Esophagus (tissue), 2 donors: Measurements from ENCODE around the gene PHF21A. TPM values are rescaled to one million over a fixed set of nuclear protein-coding genes. Genes with fewer than 3 reads are reported as not detected.

Experiments used
- H3K27ac ChIP-seq, 2 donors: one replicate each; pipeline ENCODE4 v1.5.1; 2013; ENCODE audit warnings: low read depth in 2 of 2, mild to moderate bottlenecking in 2 of 2, inconsistent platforms in 1 of 2, low read length in 1 of 2, moderate library complexity in 1 of 2
- H3K27me3 ChIP-seq, 2 donors: one replicate each; pipeline ENCODE4 v1.6.1; 2013; ENCODE audit warnings: low read length in 2 of 2, control low read depth in 1 of 2, mild to moderate bottlenecking in 1 of 2; ENCODE audit not compliant: insufficient read depth in 2 of 2, control insufficient read depth in 1 of 2
- H3K36me3 ChIP-seq, 2 donors: one replicate each; pipeline ENCODE4 v1.6.1; 2013; ENCODE audit warnings: low read length in 1 of 2; ENCODE audit not compliant: control insufficient read depth in 2 of 2, insufficient read depth in 2 of 2
- H3K4me1 ChIP-seq, 2 donors: one replicate each; pipeline ENCODE4 v1.6.1; 2013; ENCODE audit warnings: low read length in 1 of 2; ENCODE audit not compliant: control insufficient read depth in 2 of 2, insufficient read depth in 2 of 2
- H3K4me3 ChIP-seq, 2 donors: one replicate each; pipeline ENCODE4 v1.5.1; 2013; ENCODE audit warnings: low read length in 2 of 2, mild to moderate bottlenecking in 2 of 2, low read depth in 1 of 2, moderate library complexity in 1 of 2
- H3K9me3 ChIP-seq, 2 donors: one replicate each; pipeline ENCODE4 v1.6.1; 2013; ENCODE audit warnings: mild to moderate bottlenecking in 2 of 2, low read depth in 1 of 2, low read length in 1 of 2, moderate library complexity in 1 of 2; ENCODE audit not compliant: control insufficient read depth in 2 of 2, insufficient read depth in 1 of 2
- WGBS, 2 donors: extraction: QIAGEN DNeasy Blood & Tissue Kit; methylation state at CpG; one replicate each; pipeline ENCODE4 v1.1.7; 2013; 5-methylcytosine and 5-hydroxymethylcytosine counted together
- polyA plus RNA-seq, 2 donors: library from polyadenylated mRNA; stranded (reverse); fragments of 200-250 nt; gene quantifications; one replicate each; pipeline ENCODE4 v1.2.3, GENCODE V29; 2013
- donor health status: healthy with polysubstance abuse.
- donor health status: Bipolar disorder and iron deficiency.

The PHF21A gene
- polyA plus RNA-seq, 2 donors, result 8.8 to 14.0 TPM

DNA sequence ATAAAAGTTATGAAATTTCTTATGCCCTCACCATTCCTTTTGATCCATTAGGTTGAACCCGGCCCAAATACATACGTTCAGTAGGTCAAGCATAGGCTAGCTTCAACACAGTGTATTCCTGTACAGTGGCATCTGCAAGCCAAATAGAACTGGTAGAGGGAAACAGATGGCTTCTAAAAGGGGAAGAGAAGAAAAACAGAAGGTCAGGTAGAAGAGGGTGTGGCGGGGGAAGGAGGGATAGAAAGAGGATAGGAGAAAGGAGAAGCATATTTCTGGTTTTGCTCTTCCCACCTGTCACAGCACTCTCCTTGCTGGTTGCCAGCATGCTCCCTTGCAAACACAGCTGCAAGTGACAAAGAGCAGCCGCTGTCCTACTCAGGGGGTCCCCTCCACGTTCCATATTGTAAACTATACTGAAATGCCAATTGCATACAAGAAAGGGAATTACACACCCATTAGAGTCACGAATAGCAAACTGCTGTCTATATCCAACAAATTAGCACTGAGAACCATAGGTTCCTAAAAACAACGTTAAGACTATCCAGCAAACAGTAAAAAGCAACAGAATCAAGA, 71.8 kb downstream of the PHF21A start:
- peaks cover 0 to 2% of the 10 kb centered on the region in 2 donors for H3K36me3 ChIP-seq
- H3K27me3 ChIP-seq, result no peaks in the 10 kb centered on the region
- H3K4me1 ChIP-seq, result peaks cover 0 to 4% of the 10 kb centered on the region in 2 donors
- no peak overlapping the region for H3K4me3 ChIP-seq
- H3K9me3 ChIP-seq, result no peaks in the 10 kb centered on the region
- peak overlapping the region in 1 of 2 donors; percentile 56 for H3K27ac ChIP-seq
- WGBS, 2 donors, result 63 to 78% methylated on average over 7 of the region's 7 CpGs

DNA sequence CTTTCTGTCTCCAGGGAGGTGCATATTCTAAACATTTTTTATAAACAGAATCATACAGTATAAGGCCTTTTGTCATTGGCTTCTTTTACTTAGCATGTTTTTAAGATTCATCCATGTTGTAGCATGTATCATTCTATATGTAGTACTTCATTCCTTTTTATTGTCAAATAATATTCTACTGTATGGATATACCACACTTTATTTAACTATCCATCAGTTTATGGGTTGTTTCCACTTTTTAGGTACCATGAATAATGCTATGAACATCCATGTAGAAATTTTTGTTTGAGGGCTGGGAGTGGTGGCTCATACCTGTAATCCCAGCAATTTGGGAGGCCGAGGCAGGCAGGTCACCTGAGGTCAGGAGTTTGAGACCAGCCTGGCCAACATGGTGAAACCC, 73.1 kb downstream of the PHF21A start:
- no peaks in the 10 kb centered on the region for H3K9me3 ChIP-seq
- H3K36me3 ChIP-seq, result peaks cover 0 to 2% of the 10 kb centered on the region in 2 donors
- no peak overlapping the region for H3K4me3 ChIP-seq
- peaks cover 0 to 4% of the 10 kb centered on the region in 2 donors for H3K4me1 ChIP-seq
- H3K27me3 ChIP-seq, result no peaks in the 10 kb centered on the region
- peak overlapping the region; percentile 31 to 33 for H3K27ac ChIP-seq
- 87 to 91% methylated on average over 1 of the region's 1 CpG for WGBS, 2 donors

DNA sequence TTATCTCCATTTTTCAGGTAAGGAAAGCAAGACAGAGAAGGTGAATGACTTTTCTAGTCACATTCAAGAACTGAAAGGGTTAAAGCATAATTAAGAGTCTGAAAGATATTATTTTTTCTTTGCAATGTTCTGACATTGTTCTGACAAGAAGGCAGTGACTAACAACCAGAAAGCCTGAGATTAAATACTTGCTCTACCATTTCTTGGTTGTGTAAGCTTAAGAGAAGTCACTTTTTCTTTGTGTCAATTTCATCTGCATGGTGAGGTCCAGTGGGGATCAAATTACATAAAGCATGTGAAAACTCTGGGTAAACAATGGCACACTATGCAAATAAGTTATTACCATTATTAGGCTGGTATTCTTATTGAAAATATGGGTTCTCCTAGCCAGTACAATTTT, 73.7 kb downstream of the PHF21A start:
- Histone ChIP-seq H3K9me3 (no peaks in the 10 kb centered on the region), H3K27ac (no peak overlapping the region), H3K36me3 (no peaks in the 10 kb centered on the region), H3K27me3 (no peaks in the 10 kb centered on the region), H3K4me3 (no peak overlapping the region), H3K4me1 (peaks cover 0 to 4% of the 10 kb centered on the region in 2 donors)

GRCh38 chr11:46045811-46046210, 75.4 kb downstream of the PHF21A start:
- Histone ChIP-seq H3K27me3 (no peaks in the 10 kb centered on the region), H3K27ac (no peak overlapping the region), H3K9me3 (no peaks in the 10 kb centered on the region), H3K4me1 (peaks cover 0 to 4% of the 10 kb centered on the region in 2 donors), H3K4me3 (no peak overlapping the region), H3K36me3 (no peaks in the 10 kb centered on the region)
- WGBS, 2 donors, result 92 to 96% methylated on average over 1 of the region's 1 CpG

DNA sequence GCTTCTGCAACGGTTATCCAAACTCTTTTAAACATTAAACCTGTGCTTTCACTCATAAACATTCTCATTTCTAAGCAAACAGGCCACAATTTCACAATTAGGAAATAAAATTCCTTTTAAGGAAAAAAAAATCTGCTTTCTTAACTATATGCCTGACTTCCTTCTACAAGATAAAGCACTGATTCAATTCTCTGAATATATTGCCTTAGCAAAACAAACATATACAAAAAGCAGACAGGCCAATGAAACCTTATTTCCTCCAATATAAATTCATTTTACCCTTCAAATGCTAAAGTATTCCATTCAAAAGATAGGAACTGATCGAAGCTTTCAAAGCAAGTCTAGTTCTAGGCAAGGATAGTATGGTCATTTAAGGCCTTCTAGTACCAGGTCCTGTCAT, 76.7 kb downstream of the PHF21A start:
- Histone ChIP-seq H3K9me3 (no peaks in the 10 kb centered on the region), H3K27me3 (no peaks in the 10 kb centered on the region), H3K4me1 (peaks cover 0 to 2% of the 10 kb centered on the region in 2 donors), H3K4me3 (no peak overlapping the region), H3K36me3 (no peaks in the 10 kb centered on the region), H3K27ac (no peak overlapping the region)
- WGBS, 2 donors, result 90 to 93% methylated on average over 2 of the region's 2 CpGs

DNA sequence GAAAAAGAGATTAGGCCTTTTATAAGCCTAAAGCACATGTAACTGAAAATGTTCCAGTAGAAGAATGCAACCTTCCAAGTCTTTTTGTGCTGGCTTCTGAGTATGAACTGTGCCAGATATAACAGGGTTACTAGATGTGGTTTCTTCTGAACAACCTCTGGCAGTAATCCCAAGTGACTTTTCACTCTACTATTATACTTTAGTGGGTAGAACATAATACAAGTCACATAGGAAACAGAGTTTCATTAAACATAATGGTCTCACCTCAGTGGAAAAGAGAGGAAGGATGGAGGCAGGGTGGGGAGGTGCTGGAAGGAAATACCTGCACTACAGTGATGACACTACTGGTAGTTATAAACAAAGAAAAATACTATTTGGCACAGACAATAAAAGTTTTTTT, 81.3 kb downstream of the PHF21A start:
- Histone ChIP-seq H3K36me3 (no peaks in the 10 kb centered on the region), H3K27ac (no peak overlapping the region)

DNA sequence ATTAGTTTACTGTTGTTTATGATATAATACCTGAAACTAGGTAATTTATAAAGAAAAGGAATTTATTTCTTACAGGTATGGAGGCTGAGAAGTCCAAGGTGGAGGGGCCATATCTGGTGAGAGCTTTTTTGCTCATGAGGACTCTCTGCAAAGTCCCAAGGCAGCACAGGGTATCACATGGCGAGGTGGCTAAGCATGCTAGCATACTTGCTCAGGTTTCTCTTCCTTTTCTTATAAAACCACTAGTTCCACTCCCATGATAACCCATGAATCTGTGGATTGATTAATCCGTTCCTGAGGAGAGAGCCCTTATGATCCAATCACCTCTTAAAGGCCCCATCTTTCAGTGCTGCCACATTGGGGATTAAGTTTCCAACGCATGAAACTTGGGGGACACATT, 82.7 kb downstream of the PHF21A start:
- H3K4me1 ChIP-seq, result no peaks in the 10 kb centered on the region
- no peaks in the 10 kb centered on the region for H3K9me3 ChIP-seq
- H3K4me3 ChIP-seq, result no peak overlapping the region
- H3K36me3 ChIP-seq, result no peaks in the 10 kb centered on the region
- H3K27ac ChIP-seq, result no peak overlapping the region
- H3K27me3 ChIP-seq, result no peaks in the 10 kb centered on the region
- WGBS, 2 donors, result 93 to 94% methylated on average over 3 of the region's 3 CpGs

More for the DNA sequence above, 81.3 kb downstream of the PHF21A start:
- Histone ChIP-seq H3K4me3 (no peak overlapping the region), H3K9me3 (no peaks in the 10 kb centered on the region), H3K27me3 (no peaks in the 10 kb centered on the region), H3K4me1 (no peaks in the 10 kb centered on the region)

GRCh38 chr11:46036969-46037368, 84.3 kb downstream of the PHF21A start:
- H3K27ac ChIP-seq, result no peak overlapping the region
- H3K36me3 ChIP-seq, result no peaks in the 10 kb centered on the region
- H3K4me3 ChIP-seq, result no peak overlapping the region
- no peaks in the 10 kb centered on the region for H3K9me3 ChIP-seq
- no peaks in the 10 kb centered on the region for H3K27me3 ChIP-seq
- H3K4me1 ChIP-seq, result no peaks in the 10 kb centered on the region
- WGBS, 2 donors, result 86 to 91% methylated on average over 2 of the region's 2 CpGs

DNA sequence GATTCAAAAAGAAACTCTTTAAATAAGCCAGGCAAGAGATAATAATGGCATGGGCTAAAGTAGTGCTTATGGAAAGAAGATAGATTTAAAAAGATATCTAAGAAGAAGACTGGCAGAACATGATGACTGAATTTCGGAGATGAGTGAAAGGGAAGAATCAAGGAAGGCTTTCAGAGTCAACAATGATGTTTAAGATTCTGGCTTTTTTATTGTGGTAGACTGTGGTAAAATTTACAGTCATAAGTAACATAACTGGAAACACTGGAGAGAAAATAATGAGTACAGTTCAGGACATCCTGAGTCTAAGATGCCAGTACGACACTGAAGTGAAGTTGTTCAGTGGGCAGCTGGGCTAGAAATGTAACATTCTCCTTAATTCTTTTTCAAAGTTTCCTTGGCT, 85.2 kb downstream of the PHF21A start:
- Histone ChIP-seq H3K27me3 (no peaks in the 10 kb centered on the region), H3K4me1 (no peaks in the 10 kb centered on the region), H3K4me3 (no peak overlapping the region), H3K36me3 (no peaks in the 10 kb centered on the region), H3K9me3 (no peaks in the 10 kb centered on the region), H3K27ac (no peak overlapping the region)
- 93% methylated on average over 2 of the region's 2 CpGs for WGBS, 2 donors

- no peak overlapping the region for H3K27ac ChIP-seq
- H3K27me3 ChIP-seq, result no peaks in the 10 kb centered on the region
- no peaks in the 10 kb centered on the region for H3K9me3 ChIP-seq
These were observed 87.2 kb downstream of the PHF21A start for GRCh38 chr11:46034041-46034440.

More at GRCh38 chr11:46034041-46034440, 87.2 kb downstream of the PHF21A start:
- no peak overlapping the region for H3K4me3 ChIP-seq
- no peaks in the 10 kb centered on the region for H3K4me1 ChIP-seq
- no peaks in the 10 kb centered on the region for H3K36me3 ChIP-seq
